NCI-H187 (cell line): ENCODE data around the gene TAF6L.
"Not testable (repeated sequence)": the region's sequence is repeated elsewhere in the genome, so short reads cannot be mapped to it uniquely, and the experiment has no call there.

Source experiments
- DNase-seq, 2 experiments: peaks; one replicate each; lab custom pipeline; 2025; lab: John Stamatoyannopoulos, UW

The TAF6L gene

GRCh38 chr11:62805961-62806441 lies 34.8 kb downstream of the TAF6L start:
- DNase-seq: no peak

GRCh38 chr11:62806611-62807121 lies 35.5 kb downstream of the TAF6L start:
- no peak for DNase-seq

DNA sequence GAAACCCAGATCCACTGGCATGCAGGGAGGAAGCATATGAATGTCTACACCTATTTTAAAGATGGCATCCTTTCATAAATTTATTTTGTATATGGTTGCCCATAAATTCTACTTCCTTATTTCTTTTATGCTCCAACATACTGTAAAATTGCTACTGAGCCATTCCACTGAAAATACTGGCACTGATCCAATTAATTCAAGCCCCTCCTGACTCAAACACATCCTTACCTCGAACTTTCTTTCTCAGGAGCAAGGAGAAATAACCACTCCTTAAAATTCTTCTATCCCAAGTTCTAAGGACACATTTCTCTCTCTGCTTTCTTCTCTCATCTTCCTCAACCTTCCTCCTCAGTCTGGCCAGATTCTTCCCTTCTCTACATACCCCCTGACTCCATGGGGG lies 39.6 kb downstream of the TAF6L start:
- DNase-seq: no peak

- DNase-seq: no peak
These were observed 40.5 kb downstream of the TAF6L start for GRCh38 chr11:62811659-62812058.

DNA sequence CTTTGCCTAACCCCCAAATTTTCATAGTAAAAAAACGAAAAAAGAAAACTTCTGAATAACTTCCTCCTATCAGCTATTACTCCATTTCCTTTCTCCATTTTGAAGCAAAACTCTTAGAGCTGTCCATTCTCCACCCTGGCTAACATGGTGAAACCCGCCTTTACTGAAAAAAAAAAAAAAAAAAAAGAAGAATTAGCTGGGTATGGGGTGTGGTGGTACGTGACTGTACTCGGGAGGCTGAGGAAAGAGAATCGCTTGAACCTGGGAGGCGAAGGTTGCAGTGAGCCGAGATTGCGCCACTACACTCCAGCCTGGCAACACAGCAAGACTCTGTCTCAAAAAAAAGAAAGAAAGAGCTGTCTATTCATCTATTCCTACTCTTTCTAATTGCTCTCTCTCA lies 45.4 kb downstream of the TAF6L start:
- DNase-seq: no peak

DNA sequence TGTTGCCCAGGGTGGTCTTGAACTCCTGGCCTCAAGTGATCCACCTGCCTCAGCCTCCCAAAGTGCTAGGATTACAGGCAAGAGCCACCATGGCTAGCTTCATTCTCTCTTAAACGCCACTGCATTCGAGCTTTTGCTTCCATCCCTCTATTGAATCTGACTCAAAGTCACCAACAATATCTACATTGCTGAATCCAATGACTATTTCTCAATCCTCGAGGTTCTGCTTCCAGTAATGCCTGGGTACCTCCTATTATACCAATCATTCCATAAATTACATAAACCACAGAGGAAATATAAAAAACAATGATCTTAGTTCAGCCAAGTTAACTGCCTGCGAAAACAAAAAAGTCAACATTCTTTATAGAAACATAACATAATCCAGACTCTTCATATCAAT lies 45.9 kb downstream of the TAF6L start:
- DNase-seq: no peak

DNA sequence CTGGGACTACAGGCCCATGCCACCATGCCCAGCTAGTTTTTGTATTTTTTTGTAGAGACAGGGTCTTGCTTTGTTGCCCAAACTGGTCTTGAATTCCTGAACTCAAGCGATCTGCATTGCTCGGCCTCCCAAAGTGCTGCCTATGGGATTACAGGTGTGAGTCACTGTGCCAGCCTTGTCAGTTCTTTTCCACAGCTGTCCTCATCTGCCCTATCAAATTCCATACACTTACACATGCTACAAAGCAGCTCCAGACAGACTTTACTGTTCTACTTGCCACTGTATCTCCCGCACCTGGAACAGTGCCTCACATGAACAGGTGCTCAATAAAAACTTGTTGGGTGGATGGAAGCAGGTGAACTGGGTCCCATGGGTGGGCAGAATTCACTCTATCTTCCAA lies 52.5 kb downstream of the TAF6L start:
- no peak for DNase-seq

DNA sequence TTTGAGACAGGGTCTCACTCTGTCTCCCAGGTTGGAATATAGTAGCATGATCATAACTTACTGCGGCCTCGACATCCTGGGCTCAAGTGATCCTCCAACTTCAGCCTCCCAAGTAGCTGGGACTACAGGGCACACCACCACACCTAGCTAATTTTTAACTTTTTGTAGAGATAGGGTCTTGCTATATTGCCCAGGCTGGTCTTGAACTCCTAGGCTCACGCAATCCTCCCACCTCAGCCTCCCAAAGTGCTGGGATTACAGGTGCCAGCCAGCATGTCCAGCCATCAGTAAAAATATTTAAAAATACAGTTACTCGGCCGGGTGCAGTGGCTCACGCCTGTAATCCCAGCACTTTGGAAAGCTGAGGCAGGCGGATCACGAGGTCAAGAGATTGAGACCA lies 56.9 kb downstream of the TAF6L start:
- not testable (repeated sequence) for DNase-seq

- no peak for DNase-seq
These were observed 59.8 kb downstream of the TAF6L start for GRCh38 chr11:62830904-62831519.

DNA sequence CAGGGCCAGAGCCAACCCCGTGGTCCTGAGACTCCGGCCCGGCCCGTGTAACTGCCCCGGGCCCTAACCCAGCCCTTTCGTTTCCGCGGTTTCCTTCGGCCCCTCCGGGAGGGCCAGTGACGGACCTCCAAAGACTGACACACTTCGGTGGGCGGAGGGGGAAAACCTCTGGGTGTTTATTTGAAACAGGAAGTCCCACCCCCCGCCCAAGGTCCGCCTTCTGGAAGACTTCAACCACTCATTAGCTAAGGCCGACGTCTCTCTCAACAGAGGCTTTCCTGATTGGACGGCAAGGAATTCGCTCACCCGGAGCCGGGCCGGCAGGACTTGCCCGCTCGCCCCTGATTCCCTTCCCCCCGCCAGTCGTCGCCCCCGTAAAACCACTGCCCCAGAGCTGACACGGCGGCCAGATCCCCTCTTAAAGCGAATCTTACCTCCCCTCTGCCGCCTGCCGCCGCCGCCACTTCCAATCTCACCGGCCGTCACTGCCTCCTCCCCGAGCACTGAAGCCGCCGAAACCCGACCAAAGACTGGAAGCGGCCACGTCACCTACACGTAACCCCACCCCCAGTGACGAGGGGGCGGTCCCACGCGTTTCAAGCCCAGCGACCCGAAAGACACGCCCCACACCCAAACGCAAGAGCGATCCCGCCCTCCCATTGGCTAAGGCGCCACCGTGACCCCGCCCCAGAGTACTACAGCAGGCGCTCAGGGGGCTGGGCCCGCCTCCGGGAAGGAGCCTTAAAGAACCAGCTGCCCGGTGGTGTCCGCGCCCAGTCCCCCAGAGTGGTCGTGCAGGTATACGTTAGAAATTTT lies 60.5 kb downstream of the TAF6L start, which contains the start of gene STX5:
STX5 (minus strand) TSS at position 532 of the 816 bp plus-strand sequence. CDS start 808 bp downstream, outside the sequence.
- DNase-seq: peak; percentile 95 to 98

DNA sequence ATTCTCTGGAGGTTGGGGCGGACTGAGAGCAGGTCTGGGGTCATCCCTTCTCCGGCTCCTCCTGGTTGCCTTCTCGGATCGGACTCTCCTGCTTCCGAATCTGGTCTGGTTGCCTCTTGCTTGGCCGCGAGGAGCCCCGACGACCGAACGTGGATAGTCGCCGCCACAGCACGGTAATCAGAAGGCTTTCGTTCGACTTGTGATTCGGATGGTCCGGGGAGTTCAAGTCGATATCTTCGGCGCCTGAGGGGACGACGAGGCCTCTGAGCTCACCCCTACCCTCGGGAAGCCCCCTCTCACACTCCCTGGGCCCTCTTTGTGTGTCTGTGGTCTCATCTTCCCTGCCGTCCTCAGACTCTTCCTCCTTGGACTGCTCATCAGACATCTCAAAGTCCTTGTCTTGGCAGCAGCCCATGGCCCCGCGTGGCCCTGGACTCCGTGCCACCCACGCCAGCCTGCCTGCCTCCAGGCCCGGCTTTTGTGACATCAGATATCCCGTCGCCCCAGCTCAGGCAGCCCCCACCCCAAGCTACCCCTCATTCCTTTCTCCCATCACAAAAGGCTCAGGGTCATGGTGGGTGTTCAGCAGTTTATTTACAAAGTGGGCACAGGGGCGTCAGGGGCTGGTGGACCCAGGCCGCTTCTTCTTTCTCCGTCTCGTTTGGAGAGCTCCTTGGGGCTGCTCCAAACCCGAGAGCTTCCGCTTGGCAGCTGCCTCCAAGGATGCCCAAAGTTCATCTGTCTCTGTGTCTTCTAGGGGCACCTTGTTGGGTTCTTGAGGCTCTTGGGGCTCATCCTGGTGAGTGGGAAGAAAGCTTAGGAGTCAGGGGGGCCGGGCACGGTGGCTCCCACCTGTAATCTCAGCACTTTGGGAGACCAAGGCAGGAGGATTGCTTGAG lies 61.4 kb downstream of the TAF6L start, which contains the start of gene TEX54:
TEX54 (minus strand) TSS at position 506 of the 899 bp plus-strand sequence.
- DNase-seq: no peak

- DNase-seq: no peak
These were observed 64.1 kb downstream of the TAF6L start for GRCh38 chr11:62835336-62835735.
